GM18498 (cell line): ENCODE results near the gene DNAJC25.
"Not testable (repeated sequence)": the region's sequence is repeated elsewhere in the genome, so short reads cannot be mapped to it uniquely, and the experiment has no call there.

Experiments used
- ATAC-seq: cut with Tn5 transposase; IDR thresholded peaks from one replicate; pipeline ENCODE4 v1.9.1; 2021; ENCODE audit warnings: mild to moderate bottlenecking, moderate library complexity; ENCODE audit not compliant: unreplicated experiment

DNAJC25 gene

GRCh38 chr9:111663301-111663823 lies 32.2 kb downstream of the DNAJC25 start:
- ATAC-seq: no peak

- ATAC-seq: no peak
Measured at GRCh38 chr9:111668026-111668573, 37.0 kb downstream of the DNAJC25 start.

GRCh38 chr9:111668601-111669000 lies 37.5 kb downstream of the DNAJC25 start:
- not testable (repeated sequence) for ATAC-seq

- no peak for ATAC-seq
Measured at GRCh38 chr9:111674319-111674718, 43.2 kb downstream of the DNAJC25 start.

GRCh38 chr9:111676116-111676515 lies 45.0 kb downstream of the DNAJC25 start:
- no peak for ATAC-seq

- no peak for ATAC-seq
Measured at GRCh38 chr9:111678293-111678692, 47.2 kb downstream of the DNAJC25 start.

- ATAC-seq: no peak
Measured at GRCh38 chr9:111679199-111679598, 48.1 kb downstream of the DNAJC25 start.

- ATAC-seq: no peak
Measured at GRCh38 chr9:111683392-111683791, 52.3 kb downstream of the DNAJC25 start.

GRCh38 chr9:111691672-111692329 lies 60.7 kb downstream of the DNAJC25 start:
- no peak for ATAC-seq

- ATAC-seq: no peak
Measured at GRCh38 chr9:111696796-111697195, 65.7 kb downstream of the DNAJC25 start.

- ATAC-seq: no peak
Measured at GRCh38 chr9:111700776-111701175, 69.6 kb downstream of the DNAJC25 start.
